ENCODE results near the gene PDE5A.

PDE5A gene

DNA sequence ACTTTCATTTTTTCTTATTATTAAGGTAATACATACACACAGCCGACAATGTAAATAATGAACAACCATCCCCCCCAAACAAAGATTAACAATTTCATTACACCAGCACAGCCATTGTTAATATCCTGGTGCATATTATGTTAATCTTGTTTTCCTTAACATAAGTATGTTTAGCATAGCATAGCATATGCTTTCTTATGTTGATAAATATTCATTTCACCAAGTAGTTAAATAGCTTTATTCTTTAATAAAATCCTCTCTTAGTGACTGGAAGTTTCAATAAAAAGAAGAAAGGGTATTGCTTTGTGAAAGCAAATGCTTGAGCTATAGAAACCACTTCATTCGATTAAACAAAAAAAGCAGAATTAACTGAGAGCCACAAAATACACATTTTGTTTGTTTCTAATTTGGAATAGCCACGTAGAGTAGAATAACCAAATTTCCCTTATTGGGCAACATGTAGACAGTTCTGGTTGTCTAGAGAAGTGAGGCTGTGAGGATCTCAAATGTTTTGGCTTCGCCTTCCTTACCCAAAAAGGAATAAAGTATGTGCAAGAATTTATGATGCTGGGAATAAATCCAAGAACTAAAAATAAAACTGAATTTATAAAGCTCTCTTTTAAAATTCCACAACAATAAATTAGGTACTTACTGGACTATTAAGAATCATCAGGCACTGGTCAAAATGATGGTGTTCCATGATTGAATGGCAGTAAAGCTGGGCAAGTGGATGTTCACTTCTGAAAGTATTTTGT lies 118.0 kb downstream of the PDE5A start:
- H3K9me3 Mint-ChIP-seq = no peaks in the 10 kb centered on the region
- no peaks in the 10 kb centered on the region for H3K27me3 Mint-ChIP-seq (ENCODE audit: low read depth)
- peaks cover 11% of the 10 kb centered on the region for H3K36me3 Mint-ChIP-seq (ENCODE audit: low read depth)
- DNase-seq (ENCODE audit: low spot score) = no peak
- H3K4me1 Mint-ChIP-seq (ENCODE audit: low read depth) = no peaks in the 10 kb centered on the region
- no peak overlapping the region for H3K4me3 Mint-ChIP-seq
- H3K27ac Mint-ChIP-seq = no peak overlapping the region

DNA sequence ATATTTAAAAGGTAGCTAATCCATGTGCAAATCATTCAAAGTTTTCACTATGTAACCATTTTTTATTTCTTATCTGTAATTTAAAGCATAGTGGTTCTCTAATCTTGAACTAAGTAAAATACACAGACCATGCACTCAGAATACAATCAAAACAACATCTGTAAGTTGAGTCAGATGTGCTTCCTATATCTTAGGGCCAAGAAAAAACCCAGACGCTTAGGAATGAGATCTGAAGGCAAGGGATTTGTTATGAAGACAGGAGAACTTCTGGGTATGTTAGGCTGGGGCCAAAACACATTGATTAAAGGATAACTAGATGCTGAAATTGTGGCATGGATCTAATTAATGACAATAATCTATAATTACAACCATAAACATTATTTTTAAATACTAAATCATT lies 120.3 kb downstream of the PDE5A start:
- H3K4me3 Mint-ChIP-seq = no peak overlapping the region
- H3K9me3 Mint-ChIP-seq = no peaks in the 10 kb centered on the region
- H3K27ac Mint-ChIP-seq = no peak overlapping the region
- peaks cover 9% of the 10 kb centered on the region for H3K36me3 Mint-ChIP-seq (ENCODE audit: low read depth)
- no peaks in the 10 kb centered on the region for H3K4me1 Mint-ChIP-seq (ENCODE audit: low read depth)
- DNase-seq (ENCODE audit: low spot score) = no peak
- H3K27me3 Mint-ChIP-seq (ENCODE audit: low read depth) = no peaks in the 10 kb centered on the region

DNA sequence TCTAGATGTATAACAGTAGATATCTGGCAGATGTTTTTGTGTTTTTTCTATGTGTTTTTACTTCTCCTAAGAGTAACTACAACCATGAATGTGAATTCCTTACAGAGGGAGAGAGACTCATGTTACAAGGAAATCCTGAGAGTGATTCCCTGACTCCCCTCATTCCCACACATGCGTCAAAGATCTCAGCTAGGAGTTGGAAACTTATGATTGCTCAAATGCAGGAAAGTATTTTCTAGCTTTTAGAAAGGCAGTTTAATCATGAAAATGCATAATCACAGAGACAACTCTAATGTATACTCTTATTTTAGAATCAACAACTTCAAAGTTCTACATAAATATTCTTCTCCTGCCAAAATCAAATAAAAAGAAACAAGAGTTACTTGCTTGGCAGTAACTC lies 121.8 kb downstream of the PDE5A start:
- peaks cover 6% of the 10 kb centered on the region for H3K36me3 Mint-ChIP-seq (ENCODE audit: low read depth)
- DNase-seq (ENCODE audit: low spot score) = no peak
- H3K4me3 Mint-ChIP-seq = no peak overlapping the region
- H3K27me3 Mint-ChIP-seq (ENCODE audit: low read depth) = no peaks in the 10 kb centered on the region
- no peak overlapping the region for H3K27ac Mint-ChIP-seq
- no peaks in the 10 kb centered on the region for H3K9me3 Mint-ChIP-seq
- no peaks in the 10 kb centered on the region for H3K4me1 Mint-ChIP-seq (ENCODE audit: low read depth)

DNA sequence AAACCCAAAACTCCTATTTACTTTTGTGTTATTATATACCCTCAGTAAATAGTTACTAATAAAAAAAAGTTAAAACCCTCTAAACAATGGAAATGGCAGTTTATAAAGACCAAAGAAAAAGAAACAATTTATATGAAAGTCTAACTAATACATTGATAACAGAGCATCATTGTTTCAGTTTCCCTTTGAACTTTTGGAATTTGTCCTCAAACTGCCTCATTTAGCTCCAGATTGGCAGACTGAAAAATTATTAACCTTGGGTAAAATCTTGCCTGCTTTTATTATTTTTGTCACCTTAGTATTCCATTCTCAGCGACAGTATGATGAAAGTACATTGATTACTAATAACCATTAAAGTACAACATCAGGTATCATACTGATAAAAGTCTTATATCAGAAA lies 124.0 kb downstream of the PDE5A start:
- Mint-ChIP-seq H3K9me3 (no peaks in the 10 kb centered on the region), H3K4me3 (no peak overlapping the region), H3K27me3 (ENCODE audit: low read depth) (no peaks in the 10 kb centered on the region), H3K4me1 (ENCODE audit: low read depth) (no peaks in the 10 kb centered on the region), H3K27ac (no peak overlapping the region), H3K36me3 (ENCODE audit: low read depth) (peaks cover 18% of the 10 kb centered on the region)
- DNase-seq (ENCODE audit: low spot score) = no peak

DNA sequence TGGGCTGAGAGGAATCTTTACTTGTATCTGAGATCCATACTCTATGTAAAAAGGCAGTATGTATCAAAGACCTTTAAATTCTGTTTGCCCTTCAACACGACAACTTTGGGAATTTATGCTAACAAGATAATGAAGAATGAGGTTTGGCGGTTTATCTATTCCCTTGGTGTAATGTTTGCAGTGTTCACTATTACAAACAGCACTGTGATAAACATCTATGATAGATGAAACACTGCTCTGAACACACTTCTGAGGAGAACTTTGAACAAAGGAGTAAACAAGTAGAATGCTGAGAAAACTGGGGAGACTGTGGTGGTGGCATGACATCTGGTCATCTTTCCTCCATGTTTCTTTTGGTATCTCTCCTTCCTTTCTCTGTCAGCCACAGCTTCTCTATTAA lies 126.9 kb downstream of the PDE5A start:
- DNase-seq (ENCODE audit: low spot score) = no peak
- Mint-ChIP-seq H3K27me3 (ENCODE audit: low read depth) (no peaks in the 10 kb centered on the region), H3K4me3 (no peak overlapping the region), H3K4me1 (ENCODE audit: low read depth) (no peaks in the 10 kb centered on the region), H3K27ac (no peak overlapping the region), H3K9me3 (no peaks in the 10 kb centered on the region), H3K36me3 (ENCODE audit: low read depth) (peaks cover 31% of the 10 kb centered on the region)

DNA sequence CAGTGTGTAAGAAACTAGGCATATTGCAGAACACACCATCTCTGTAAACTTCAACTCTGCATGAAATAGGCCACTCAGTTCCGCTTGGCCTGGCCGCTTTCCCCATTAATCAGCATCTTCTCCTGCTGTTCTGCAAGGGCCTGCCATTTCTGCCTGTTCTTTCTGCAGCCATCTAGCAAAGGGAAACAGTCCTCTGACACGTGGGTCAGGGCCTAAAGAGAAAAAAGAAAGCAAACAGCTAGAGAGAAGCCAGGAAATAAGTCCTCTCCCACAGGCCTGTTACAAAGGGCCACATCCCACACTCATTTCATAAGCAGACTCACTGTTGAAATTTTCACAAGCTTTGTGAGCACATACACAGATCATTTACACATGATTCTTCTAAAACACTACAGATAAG lies 130.1 kb downstream of the PDE5A start:
- H3K9me3 Mint-ChIP-seq = no peaks in the 10 kb centered on the region
- no peak overlapping the region for H3K4me3 Mint-ChIP-seq
- no peaks in the 10 kb centered on the region for H3K27me3 Mint-ChIP-seq (ENCODE audit: low read depth)
- peaks cover 34% of the 10 kb centered on the region for H3K36me3 Mint-ChIP-seq (ENCODE audit: low read depth)
- H3K27ac Mint-ChIP-seq = peak overlapping the region; percentile 13
- no peak for DNase-seq (ENCODE audit: low spot score)
- no peaks in the 10 kb centered on the region for H3K4me1 Mint-ChIP-seq (ENCODE audit: low read depth)

DNA sequence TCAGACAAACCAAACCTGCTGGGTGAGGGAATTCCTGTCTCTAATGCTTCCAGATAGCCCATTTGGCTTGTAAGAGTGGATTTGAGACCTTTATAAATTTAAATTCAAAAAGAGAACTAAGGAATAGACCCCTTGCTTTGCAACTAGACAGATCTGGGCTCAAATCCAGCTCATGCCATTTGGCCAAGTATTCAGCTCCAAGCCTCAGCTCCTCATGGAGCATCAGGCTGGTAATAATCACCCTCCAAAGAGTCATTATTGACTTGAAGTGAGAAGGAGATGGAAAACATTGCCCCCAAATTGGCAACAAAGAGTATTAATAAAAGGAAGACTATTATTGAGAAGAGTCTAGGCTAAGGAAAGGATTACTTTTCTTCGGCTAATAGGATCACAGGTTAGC lies 134.7 kb downstream of the PDE5A start:
- H3K27ac Mint-ChIP-seq = no peak overlapping the region
- peaks cover 19% of the 10 kb centered on the region for H3K36me3 Mint-ChIP-seq (ENCODE audit: low read depth)
- no peak overlapping the region for H3K4me3 Mint-ChIP-seq
- DNase-seq (ENCODE audit: low spot score) = no peak
- H3K9me3 Mint-ChIP-seq = no peaks in the 10 kb centered on the region
- H3K27me3 Mint-ChIP-seq (ENCODE audit: low read depth) = no peaks in the 10 kb centered on the region
- no peaks in the 10 kb centered on the region for H3K4me1 Mint-ChIP-seq (ENCODE audit: low read depth)

DNA sequence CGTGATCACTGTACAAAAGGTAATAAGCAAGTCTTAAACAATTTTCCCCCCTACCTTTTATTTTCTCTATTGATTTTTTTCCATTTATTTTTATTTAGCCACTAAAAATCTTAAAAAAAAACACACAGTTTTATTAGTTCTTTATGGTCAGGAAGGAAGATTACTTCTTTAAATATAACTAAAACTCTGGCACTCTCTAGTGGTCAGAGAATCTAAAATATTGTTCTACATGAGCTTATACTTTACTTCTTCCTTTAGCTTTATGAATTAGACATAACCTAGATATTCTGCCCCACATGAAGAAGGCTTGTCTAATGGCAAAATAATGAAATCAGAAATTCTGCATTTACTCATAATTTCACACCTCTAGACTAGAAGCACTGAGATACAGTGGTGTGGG lies 135.2 kb downstream of the PDE5A start:
- no peaks in the 10 kb centered on the region for H3K4me1 Mint-ChIP-seq (ENCODE audit: low read depth)
- DNase-seq (ENCODE audit: low spot score) = no peak
- H3K36me3 Mint-ChIP-seq (ENCODE audit: low read depth) = peaks cover 15% of the 10 kb centered on the region
- no peaks in the 10 kb centered on the region for H3K27me3 Mint-ChIP-seq (ENCODE audit: low read depth)
- H3K27ac Mint-ChIP-seq = no peak overlapping the region
- H3K4me3 Mint-ChIP-seq = no peak overlapping the region
- H3K9me3 Mint-ChIP-seq = no peaks in the 10 kb centered on the region

DNA sequence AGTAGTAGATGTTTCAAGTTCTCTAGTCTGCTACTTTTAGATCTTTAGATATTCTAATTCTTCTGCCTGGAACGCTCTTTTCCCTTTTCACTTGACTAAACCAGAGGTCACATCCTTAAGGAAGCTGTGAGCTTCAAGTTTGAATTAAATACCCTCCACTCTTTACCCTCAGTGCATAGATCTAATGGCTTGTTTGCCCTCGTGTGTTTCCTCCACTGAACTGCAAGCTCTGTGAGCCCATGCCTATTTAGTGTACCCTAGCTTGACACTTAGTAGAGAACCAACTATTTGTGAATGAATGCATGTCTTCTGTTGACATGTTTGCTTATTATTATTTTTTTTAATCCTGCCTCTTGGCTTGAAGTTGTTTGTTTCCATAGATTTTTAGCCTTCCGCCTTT lies 138.3 kb downstream of the PDE5A start:
- Mint-ChIP-seq H3K27me3 (ENCODE audit: low read depth) (no peaks in the 10 kb centered on the region), H3K36me3 (ENCODE audit: low read depth) (peaks cover 7% of the 10 kb centered on the region), H3K27ac (no peak overlapping the region), H3K4me1 (ENCODE audit: low read depth) (no peaks in the 10 kb centered on the region), H3K4me3 (no peak overlapping the region), H3K9me3 (no peaks in the 10 kb centered on the region)
- DNase-seq (ENCODE audit: low spot score) = no peak

DNA sequence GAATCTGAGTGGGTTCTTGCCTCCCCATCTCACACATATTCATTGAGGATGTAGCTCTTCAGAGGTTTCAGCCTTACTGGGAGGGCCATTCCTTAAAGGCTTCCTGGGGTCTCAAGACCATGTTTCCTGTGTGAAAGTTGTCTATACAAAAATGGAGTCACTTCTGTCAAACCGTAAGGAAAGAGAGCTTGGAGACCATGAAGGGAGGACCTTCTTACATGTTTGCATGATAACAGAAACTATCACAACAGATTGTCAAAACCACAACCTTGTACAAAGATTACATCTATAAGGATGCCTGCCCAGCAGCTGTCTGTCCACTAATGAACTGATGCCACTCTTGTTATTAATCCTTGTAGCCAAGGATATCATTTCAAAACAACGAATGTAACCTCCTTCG lies 139.3 kb downstream of the PDE5A start:
- Mint-ChIP-seq H3K4me3 (no peak overlapping the region), H3K27ac (no peak overlapping the region), H3K27me3 (ENCODE audit: low read depth) (no peaks in the 10 kb centered on the region), H3K36me3 (ENCODE audit: low read depth) (peaks cover 10% of the 10 kb centered on the region), H3K9me3 (peaks cover 5% of the 10 kb centered on the region), H3K4me1 (ENCODE audit: low read depth) (no peaks in the 10 kb centered on the region)
- DNase-seq (ENCODE audit: low spot score) = no peak

DNA sequence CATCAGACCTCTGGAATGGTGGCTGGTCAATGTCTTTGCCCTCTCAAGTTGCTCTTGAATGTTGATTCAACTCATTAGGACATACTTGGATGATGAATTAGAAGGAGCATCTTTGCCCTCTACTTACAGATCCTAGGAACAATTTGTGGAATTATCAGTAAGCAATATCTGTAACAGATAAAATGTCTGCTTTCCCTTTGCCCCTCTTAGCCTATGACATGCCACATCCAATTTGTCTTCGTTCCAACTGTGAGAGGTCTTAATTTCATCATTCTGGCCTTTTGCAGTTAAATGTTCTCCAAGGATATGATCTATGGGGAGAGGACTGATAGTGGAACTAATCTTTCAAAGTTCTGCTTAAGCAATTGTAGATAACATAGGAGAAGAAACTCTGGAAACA lies 148.3 kb downstream of the PDE5A start:
- H3K27me3 Mint-ChIP-seq (ENCODE audit: low read depth) = no peaks in the 10 kb centered on the region
- H3K27ac Mint-ChIP-seq = no peak overlapping the region
- no peak for DNase-seq (ENCODE audit: low spot score)
- peaks cover 50% of the 10 kb centered on the region for H3K36me3 Mint-ChIP-seq (ENCODE audit: low read depth)
- peaks cover 27% of the 10 kb centered on the region for H3K9me3 Mint-ChIP-seq
- H3K4me3 Mint-ChIP-seq = no peak overlapping the region
- H3K4me1 Mint-ChIP-seq (ENCODE audit: low read depth) = no peaks in the 10 kb centered on the region

DNA sequence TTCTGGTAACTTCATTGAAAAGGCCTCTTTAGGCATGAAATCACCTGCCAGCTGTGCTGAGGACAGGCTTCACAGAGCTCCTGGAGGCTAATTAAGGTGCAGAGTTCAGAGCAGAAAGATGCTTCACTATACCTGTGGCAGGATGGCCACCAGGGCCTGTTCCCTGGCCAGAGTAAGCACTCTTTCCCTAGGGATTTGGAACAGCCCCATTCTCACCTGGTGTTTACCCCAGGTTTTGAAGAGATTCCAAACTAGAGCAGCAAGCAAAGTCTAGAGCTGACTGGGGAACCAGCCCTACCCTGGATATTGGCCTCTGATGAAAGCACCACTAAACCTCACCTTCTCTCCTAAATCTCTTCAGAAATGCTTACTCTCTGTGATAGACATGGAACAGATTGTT lies 148.8 kb downstream of the PDE5A start:
- H3K27me3 Mint-ChIP-seq (ENCODE audit: low read depth) = no peaks in the 10 kb centered on the region
- no peak overlapping the region for H3K27ac Mint-ChIP-seq
- peaks cover 27% of the 10 kb centered on the region for H3K9me3 Mint-ChIP-seq
- no peak overlapping the region for H3K4me3 Mint-ChIP-seq
- H3K4me1 Mint-ChIP-seq (ENCODE audit: low read depth) = no peaks in the 10 kb centered on the region
- DNase-seq (ENCODE audit: low spot score) = no peak
- H3K36me3 Mint-ChIP-seq (ENCODE audit: low read depth) = peaks cover 50% of the 10 kb centered on the region

DNA sequence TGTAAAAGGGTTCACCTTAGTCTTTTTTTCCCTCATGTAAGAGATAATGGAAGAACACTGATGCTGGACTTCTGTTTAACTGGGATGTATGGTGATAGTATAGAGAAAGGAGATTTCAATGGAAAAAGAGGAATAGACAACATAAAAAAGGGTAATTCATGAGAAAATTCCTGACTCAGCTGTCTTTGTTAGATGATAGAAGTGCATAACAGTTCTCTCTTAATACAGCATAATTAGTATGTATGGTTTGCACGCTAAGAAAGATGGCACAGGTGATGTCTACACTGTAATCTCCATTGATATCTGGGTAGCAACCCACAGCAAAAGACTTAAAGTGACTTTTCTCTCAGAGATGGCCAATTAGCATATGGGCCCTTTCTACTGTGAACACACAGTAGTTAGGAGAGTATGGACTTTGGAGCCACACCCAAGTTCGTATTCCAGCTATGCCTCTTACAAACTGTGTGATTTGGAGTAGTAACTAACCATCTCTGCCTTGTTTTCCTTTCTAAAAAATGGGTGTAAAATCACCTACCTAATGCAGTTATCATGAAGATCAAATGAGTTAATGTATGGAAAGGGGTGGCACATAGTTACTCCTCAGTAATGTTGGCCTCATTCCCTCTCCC lies 149.3 kb downstream of the PDE5A start:
- Mint-ChIP-seq H3K4me1 (ENCODE audit: low read depth) (no peaks in the 10 kb centered on the region), H3K36me3 (ENCODE audit: low read depth) (peaks cover 46% of the 10 kb centered on the region), H3K27me3 (ENCODE audit: low read depth) (no peaks in the 10 kb centered on the region), H3K27ac (no peak overlapping the region), H3K4me3 (no peak overlapping the region), H3K9me3 (peaks cover 22% of the 10 kb centered on the region)
- no peak for DNase-seq (ENCODE audit: low spot score)

DNA sequence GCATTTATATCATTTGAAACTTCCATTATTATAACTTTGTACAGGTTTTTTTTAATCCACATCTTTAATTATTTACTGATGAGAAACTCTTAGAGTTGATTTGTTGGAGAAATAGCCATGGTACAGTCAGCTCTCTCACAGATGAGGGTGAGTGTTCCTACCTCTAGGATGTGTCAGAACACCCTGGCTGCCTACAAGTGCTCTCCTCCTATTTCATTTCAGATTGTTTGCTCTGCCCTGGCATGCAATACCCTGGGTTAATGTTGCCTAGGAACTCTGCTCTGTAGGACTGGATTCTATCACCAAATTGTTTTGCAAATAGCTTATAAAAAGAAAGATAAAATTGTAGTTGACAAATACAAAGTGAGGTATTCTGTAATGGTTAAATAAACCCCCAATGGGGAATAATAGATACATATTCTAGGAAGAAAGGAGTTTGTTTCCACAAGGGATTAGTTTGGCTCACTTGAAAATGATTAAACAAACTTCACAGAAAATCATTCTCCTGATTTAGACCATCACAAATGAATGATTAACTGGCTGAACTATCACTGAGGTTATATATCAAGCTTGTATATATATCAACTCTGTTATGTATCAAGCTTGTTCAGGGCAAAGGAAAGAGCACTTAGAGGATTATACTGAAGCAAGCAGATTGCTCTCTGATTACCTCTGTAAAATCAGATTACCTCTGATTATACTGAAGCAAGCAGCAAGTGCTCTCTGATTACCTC lies 150.0 kb downstream of the PDE5A start:
- no peaks in the 10 kb centered on the region for H3K4me1 Mint-ChIP-seq (ENCODE audit: low read depth)
- peaks cover 17% of the 10 kb centered on the region for H3K9me3 Mint-ChIP-seq
- H3K27ac Mint-ChIP-seq = no peak overlapping the region
- H3K27me3 Mint-ChIP-seq (ENCODE audit: low read depth) = no peaks in the 10 kb centered on the region
- no peak overlapping the region for H3K4me3 Mint-ChIP-seq
- no peak for DNase-seq (ENCODE audit: low spot score)
- peaks cover 43% of the 10 kb centered on the region for H3K36me3 Mint-ChIP-seq (ENCODE audit: low read depth)
